ENCODE measurements around the gene H2AZ2.

DNA sequence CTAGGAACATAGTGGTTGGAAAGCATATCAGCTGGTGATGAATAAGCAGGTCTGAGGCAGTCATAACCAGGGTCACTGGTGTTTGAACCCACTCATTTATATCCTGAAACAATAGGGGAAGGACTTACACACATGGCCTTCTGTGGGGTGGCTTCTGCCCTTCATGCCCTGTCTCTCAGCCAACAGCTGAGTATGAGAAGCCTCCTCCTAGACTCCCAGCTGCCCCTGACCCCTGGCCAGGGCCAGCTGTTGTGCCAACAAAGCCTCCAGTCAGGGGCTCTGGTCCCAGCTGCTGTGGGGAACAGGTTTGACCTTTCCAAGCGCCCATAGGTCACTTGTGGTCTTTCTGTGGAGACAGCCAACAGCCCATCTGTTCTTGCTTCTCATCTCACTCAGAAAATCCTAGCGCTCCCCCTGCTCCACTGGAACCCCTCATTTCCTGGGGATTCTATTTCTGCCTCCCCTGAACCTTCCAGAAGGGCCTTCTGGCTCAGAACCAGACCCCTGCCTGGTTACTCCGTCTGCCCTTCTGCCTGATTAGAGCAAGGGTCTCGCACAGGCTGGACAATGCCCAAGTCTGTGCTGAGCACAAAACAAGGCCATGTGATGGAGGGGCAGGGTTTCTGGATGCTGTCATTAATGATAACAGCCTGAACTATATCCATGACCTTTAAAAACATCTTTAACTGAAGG, 47.1 kb upstream of the H2AZ2 start:
- TF ChIP-seq CTCF (IDR thresholded peaks at IDR 0.05) (no peak), POLR2A (IDR thresholded peaks at IDR 0.05) (no peak)

Data from lower leg skin (tissue), 3 donors.